HL-60/S4 treated with retinoic acid at 250 ng/mL for 4 days and 3 days (cell line): ENCODE data around the gene PCGF1.

Experiments used
- in situ Hi-C: fragments of 300-500 bp; cut with MboI; formaldehyde crosslinking; loops from 2 replicates; pipeline ENCODE4 v1.7.0; 2022; ENCODE audit warnings: low sequenced_read_pairs

The PCGF1 gene

GRCh38 chr2:74507145-74507925 is at the start of gene PCGF1:
PCGF1 (minus strand) TSS chr2:74507695; CDS start chr2:74507668, 27 bp downstream.
- in situ Hi-C loops: no loop called here

GRCh38 chr2:74556831-74557370 is 49.4 kb upstream of the PCGF1 start:
- in situ Hi-C loops: no loop called here

- in situ Hi-C loops: no loop called here
These were observed 48.7 kb upstream of the PCGF1 start for GRCh38 chr2:74556159-74556558.

- in situ Hi-C loops: no loop called here
These were observed 48.2 kb upstream of the PCGF1 start for GRCh38 chr2:74555610-74556103.

- in situ Hi-C loops: no loop called here
These were observed 47.5 kb upstream of the PCGF1 start for GRCh38 chr2:74554820-74555531.

GRCh38 chr2:74553892-74554819 is 46.7 kb upstream of the PCGF1 start, which contains the start of the genes DOK1 and LOXL3:
DOK1 (plus strand) TSS chr2:74554720; CDS start chr2:74554755, 35 bp downstream.
LOXL3 (minus strand) TSS chr2:74553942; CDS start chr2:74552634, 1,308 bp downstream.
- in situ Hi-C loops: no loop called here

GRCh38 chr2:74552914-74553811 is 45.7 kb upstream of the PCGF1 start:
- in situ Hi-C loops: no loop called here

- in situ Hi-C loops: no loop called here
These were observed 44.7 kb upstream of the PCGF1 start for GRCh38 chr2:74551942-74552913.

GRCh38 chr2:74551530-74551929 is 44.0 kb upstream of the PCGF1 start:
- in situ Hi-C loops: no loop called here

- in situ Hi-C loops: no loop called here
These were observed 42.7 kb upstream of the PCGF1 start for GRCh38 chr2:74550231-74550630.

- in situ Hi-C loops: no loop called here
These were observed 41.7 kb upstream of the PCGF1 start for GRCh38 chr2:74548900-74549826.

GRCh38 chr2:74548285-74548899 is 40.9 kb upstream of the PCGF1 start:
- in situ Hi-C loops: no loop called here

GRCh38 chr2:74546004-74546403 is 38.5 kb upstream of the PCGF1 start:
- in situ Hi-C loops: no loop called here

GRCh38 chr2:74544634-74545033 is 37.1 kb upstream of the PCGF1 start:
- in situ Hi-C loops: no loop called here

GRCh38 chr2:74542978-74543377 is 35.5 kb upstream of the PCGF1 start:
- in situ Hi-C loops: no loop called here

- in situ Hi-C loops: no loop called here
These were observed 32.8 kb upstream of the PCGF1 start for GRCh38 chr2:74540291-74540690.

- in situ Hi-C loops: no loop called here
These were observed 31.4 kb upstream of the PCGF1 start for GRCh38 chr2:74538881-74539339.
